Activated B cell treated with CpG ODN at 0.5 μM for 24 hours (primary cell): ENCODE measurements around the gene SMARCB1. TPM values are rescaled to one million over a fixed set of nuclear protein-coding genes. Genes with fewer than 3 reads are reported as not detected.

Source experiments
- ATAC-seq: fragments of 200-7000 bp; cut with Tn5 transposase; one replicate; pipeline ENCODE4 v1.10.0; 2021; ENCODE audit warnings: low read depth, mild to moderate bottlenecking, moderate library complexity
- CTCF ChIA-PET: fragments of 350-600 bp; sonication (Branson Sonifier 250); formaldehyde crosslinking; loops from one replicate; lab custom pipeline; 2021; ENCODE audit warnings: antibody characterized with exemption; lab: Charles Lee
- POLR2A ChIA-PET: fragments of 350-600 bp; sonication (Branson Sonifier 250); formaldehyde crosslinking; loops from one replicate; lab custom pipeline; 2021; ENCODE audit warnings: antibody characterized with exemption; lab: Charles Lee
- DNase-seq: peaks from one replicate; pipeline ENCODE4 v3.0.0; 2022
- H3K27ac Mint-ChIP-seq: one replicate; pipeline ENCODE4 v1.8.0; 2020; ENCODE audit warnings: mixed read lengths
- H3K27me3 Mint-ChIP-seq: one replicate; pipeline ENCODE4 v1.8.0; 2021; ENCODE audit warnings: mixed read lengths
- H3K36me3 Mint-ChIP-seq: one replicate; pipeline ENCODE4 v1.8.0; 2021; ENCODE audit warnings: low read depth, mixed read lengths
- H3K4me1 Mint-ChIP-seq: one replicate; pipeline ENCODE4 v1.8.0; 2021; ENCODE audit warnings: mixed read lengths
- H3K4me3 Mint-ChIP-seq: one replicate; pipeline ENCODE4 v1.8.0; 2020; ENCODE audit warnings: mild to moderate bottlenecking, mixed read lengths
- H3K9me3 Mint-ChIP-seq: one replicate; pipeline ENCODE4 v1.8.0; 2020; ENCODE audit warnings: mixed read lengths
- intact Hi-C: fragments of 100-400 bp; cut with micrococcal nuclease; formaldehyde crosslinking; loops from one replicate; pipeline ENCODE4 v1.15.1; 2024
- total RNA-seq: library from RNA; stranded (reverse); gene quantifications from 2 replicates; pipeline ENCODE4 v1.2.3, GENCODE V29; 2022
- TF ChIP-seq, protein P1 (sequence below): fragments of 200-600 bp; IDR thresholded peaks from one replicate; pipeline ENCODE4 v1.8.0; 2022; ENCODE audit warnings: antibody characterized with exemption, mild to moderate bottlenecking

Gene SMARCB1
- total RNA-seq, 1 donor from 2014 or later: 161 TPM

DNA sequence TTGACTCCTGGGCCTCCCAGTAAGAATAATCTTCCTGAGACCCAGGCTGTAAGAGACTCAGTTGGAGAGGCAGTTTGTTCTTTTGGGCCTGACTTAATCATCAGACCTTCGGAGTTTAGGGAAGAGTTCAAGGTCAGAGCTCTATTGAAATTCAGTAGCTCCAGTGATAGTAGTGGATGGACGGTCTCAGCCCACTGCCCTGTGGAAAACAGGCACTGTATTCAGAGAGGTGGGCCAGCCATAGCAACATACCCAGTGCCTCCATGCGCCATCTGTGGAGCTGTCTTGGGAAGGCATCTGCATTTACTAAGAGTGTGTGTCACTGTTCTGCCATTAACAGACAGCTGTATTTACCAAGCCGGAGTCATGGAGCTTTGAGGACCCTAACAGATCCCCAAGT, 2.9 kb downstream of the SMARCB1 start:
- POLR2A ChIA-PET: interaction anchor here (0.6 to 1.0 kb wide), 4 partner anchors 10 to 98 kb away, joined by 3 to 6 read pairs (median 4); no protein-coding TSS in a partner anchor
- TF ChIP-seq, protein P1, sequence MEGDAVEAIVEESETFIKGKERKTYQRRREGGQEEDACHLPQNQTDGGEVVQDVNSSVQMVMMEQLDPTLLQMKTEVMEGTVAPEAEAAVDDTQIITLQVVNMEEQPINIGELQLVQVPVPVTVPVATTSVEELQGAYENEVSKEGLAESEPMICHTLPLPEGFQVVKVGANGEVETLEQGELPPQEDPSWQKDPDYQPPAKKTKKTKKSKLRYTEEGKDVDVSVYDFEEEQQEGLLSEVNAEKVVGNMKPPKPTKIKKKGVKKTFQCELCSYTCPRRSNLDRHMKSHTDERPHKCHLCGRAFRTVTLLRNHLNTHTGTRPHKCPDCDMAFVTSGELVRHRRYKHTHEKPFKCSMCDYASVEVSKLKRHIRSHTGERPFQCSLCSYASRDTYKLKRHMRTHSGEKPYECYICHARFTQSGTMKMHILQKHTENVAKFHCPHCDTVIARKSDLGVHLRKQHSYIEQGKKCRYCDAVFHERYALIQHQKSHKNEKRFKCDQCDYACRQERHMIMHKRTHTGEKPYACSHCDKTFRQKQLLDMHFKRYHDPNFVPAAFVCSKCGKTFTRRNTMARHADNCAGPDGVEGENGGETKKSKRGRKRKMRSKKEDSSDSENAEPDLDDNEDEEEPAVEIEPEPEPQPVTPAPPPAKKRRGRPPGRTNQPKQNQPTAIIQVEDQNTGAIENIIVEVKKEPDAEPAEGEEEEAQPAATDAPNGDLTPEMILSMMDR: no peak
- Mint-ChIP-seq H3K9me3 (no peaks in the 10 kb centered on the region), H3K36me3 (peaks cover 50% of the 10 kb centered on the region), H3K4me3 (peak overlapping the region; percentile 53), H3K4me1 (peaks cover 48% of the 10 kb centered on the region), H3K27ac (no peak overlapping the region), H3K27me3 (no peaks in the 10 kb centered on the region)
- ATAC-seq (no peak), DNase-seq (no peak)
- CTCF ChIA-PET: interaction anchor here (0.7 kb wide), 1 partner anchor 57 kb away, joined by 3 read pairs; no protein-coding TSS in a partner anchor
- intact Hi-C loops: loop anchor here (5.0 kb wide), 1 partner anchor 123 kb away; no protein-coding TSS in a partner anchor

- intact Hi-C loops: no loop called here
- Mint-ChIP-seq H3K4me3 (no peak overlapping the region), H3K27me3 (no peaks in the 10 kb centered on the region), H3K4me1 (peaks cover 48% of the 10 kb centered on the region), H3K27ac (no peak overlapping the region), H3K9me3 (no peaks in the 10 kb centered on the region), H3K36me3 (peaks cover 60% of the 10 kb centered on the region)
- ChIA-PET CTCF (no interaction called here), POLR2A (no interaction called here)
- no peak for ATAC-seq
- TF ChIP-seq, protein P1: no peak
- DNase-seq: no peak
Measured at GRCh38 chr22:23790819-23791737, 4.3 kb downstream of the SMARCB1 start.

GRCh38 chr22:23791738-23792645, 5.2 kb downstream of the SMARCB1 start:
- DNase-seq: no peak
- TF ChIP-seq, protein P1: no peak
- Mint-ChIP-seq H3K36me3 (peaks cover 68% of the 10 kb centered on the region), H3K4me3 (no peak overlapping the region), H3K27ac (no peak overlapping the region), H3K9me3 (no peaks in the 10 kb centered on the region), H3K4me1 (peaks cover 41% of the 10 kb centered on the region), H3K27me3 (no peaks in the 10 kb centered on the region)
- no peak for ATAC-seq
- intact Hi-C loops: no loop called here
- ChIA-PET POLR2A (interaction anchor here (1.0 kb wide), 1 partner anchor 65 kb away, joined by 4 read pairs; the partner anchor contains the start of gene SLC2A11), CTCF (no interaction called here)

DNA sequence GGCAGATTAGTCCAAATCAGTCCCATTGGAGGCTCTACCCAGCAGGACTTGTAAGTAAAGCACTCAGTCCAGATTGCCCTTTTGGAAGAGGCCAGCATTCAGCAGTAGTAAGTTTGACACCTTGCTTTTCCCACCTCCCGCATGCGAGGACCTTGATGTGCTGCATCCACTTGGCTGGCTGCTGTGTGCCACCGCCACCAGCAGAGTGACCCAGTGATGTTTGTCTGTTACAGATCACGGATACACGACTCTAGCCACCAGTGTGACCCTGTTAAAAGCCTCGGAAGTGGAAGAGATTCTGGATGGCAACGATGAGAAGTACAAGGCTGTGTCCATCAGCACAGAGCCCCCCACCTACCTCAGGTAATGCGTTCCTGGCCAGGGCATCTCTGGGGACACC, 6.6 kb downstream of the SMARCB1 start:
- H3K27me3 Mint-ChIP-seq: no peaks in the 10 kb centered on the region
- no peak overlapping the region for H3K27ac Mint-ChIP-seq
- ATAC-seq (no peak), DNase-seq (no peak)
- no peaks in the 10 kb centered on the region for H3K9me3 Mint-ChIP-seq
- intact Hi-C loops: no loop called here
- H3K4me3 Mint-ChIP-seq: no peak overlapping the region
- TF ChIP-seq, protein P1: no peak
- ChIA-PET CTCF (no interaction called here), POLR2A (no interaction called here)
- peaks cover 36% of the 10 kb centered on the region for H3K4me1 Mint-ChIP-seq
- peaks cover 71% of the 10 kb centered on the region for H3K36me3 Mint-ChIP-seq
